Bronchial epithelial cell (primary cell): ENCODE measurements around the gene DNMT3B. TPM values are rescaled to one million over a fixed set of nuclear protein-coding genes. Genes with fewer than 3 reads are reported as not detected.

ENCODE experiments used
- DNase-seq: peaks from one replicate; pipeline ENCODE4 v3.0.0-alpha.2; 2010; ENCODE audit warnings: low read depth
- FAIRE-seq: peaks from 2 replicates; lab custom pipeline; 2011; peaks lifted over from hg19 to GRCh38; lab: Jason Lieb, UNC
- H3K27me3 ChIP-seq: 2 replicates; pipeline ENCODE4 v1.5.1; 2011; ENCODE audit warnings: low read length; ENCODE audit not compliant: control insufficient read depth, insufficient read depth
- H3K36me3 ChIP-seq: 2 replicates; pipeline ENCODE4 v1.5.1; 2011; ENCODE audit warnings: low read length; ENCODE audit not compliant: control insufficient read depth, insufficient read depth
- H3K4me3 ChIP-seq: 2 replicates; pipeline ENCODE4 v1.5.1; 2011; ENCODE audit warnings: mild to moderate bottlenecking, low read depth, low read length, control low read depth
- CTCF ChIP-seq: IDR thresholded peaks from 2 replicates; pipeline ENCODE4 v1.5.1; 2011; ENCODE audit warnings: mild to moderate bottlenecking, moderate library complexity, low read length, control low read depth, inconsistent platforms; ENCODE audit not compliant: insufficient read depth, severe bottlenecking
- total RNA-seq: library from RNA; depleted of rRNA; stranded (reverse); fragments of >200 nt; gene quantifications from 2 replicates; pipeline ENCODE4 v1.2.1, GENCODE V29; 2014

DNMT3B gene
- total RNA-seq, 1 donor from 2014 or later = 0.79 TPM

DNA sequence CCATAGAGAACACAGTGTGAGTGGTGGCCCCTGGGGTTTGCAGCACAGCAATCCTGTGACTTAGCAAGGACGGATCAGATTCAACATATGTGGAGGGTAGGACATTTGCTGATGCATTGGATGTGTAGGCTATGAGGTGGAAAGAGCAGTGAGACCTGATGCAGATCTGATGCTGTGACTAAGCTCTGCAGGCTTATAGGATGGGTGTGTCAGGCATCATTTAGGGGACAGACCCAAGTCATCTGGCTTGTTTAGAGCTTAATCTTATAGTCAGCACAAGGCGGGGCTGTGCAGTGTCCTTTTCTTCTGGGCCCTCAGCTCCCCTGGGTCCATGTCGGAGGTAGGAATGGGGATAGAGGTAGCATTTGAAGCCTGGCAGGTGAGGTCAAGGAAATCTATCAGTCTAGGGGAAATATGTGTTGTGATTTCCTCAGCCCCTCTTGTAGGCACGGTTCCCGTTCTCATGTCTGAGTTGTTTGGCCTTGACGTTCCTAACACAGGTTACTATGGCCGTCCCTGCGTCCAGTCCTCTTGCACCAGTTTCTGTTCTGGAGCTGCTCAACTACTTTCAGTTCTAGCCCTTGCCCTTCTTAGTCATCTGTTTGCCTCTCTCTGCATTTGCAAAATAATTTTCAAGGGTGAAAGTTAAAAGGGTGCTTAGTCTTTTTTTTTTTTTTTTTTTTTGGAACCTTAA, 42.0 kb downstream of the DNMT3B start:
- Histone ChIP-seq H3K4me3 (no peak overlapping the region), H3K27me3 (no peaks in the 10 kb centered on the region), H3K36me3 (no peaks in the 10 kb centered on the region)
- DNase-seq (no peak), FAIRE-seq (peak; percentile 76)
- TF ChIP-seq CTCF = no peak

DNA sequence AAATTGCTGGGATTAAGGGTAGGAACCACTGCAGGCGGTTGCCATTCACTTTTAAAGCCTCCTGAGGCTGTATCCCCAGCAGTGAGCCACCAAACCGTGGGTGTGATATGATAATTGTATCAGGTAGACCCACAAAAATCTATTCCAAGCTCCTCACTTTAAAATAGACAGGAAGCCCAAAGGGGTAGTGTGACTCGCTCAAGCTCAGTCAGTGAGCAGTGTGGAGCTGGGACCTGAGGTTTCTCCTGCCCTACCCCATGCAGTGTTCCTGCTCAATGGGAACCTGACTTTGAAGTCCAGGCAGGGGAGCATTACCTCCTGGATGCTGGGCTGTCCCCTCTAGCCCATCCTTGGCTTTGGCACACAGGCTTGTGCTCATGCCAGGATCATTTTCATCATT, 42.6 kb downstream of the DNMT3B start:
- no peak for TF ChIP-seq CTCF
- H3K36me3 ChIP-seq = no peaks in the 10 kb centered on the region
- no peak for FAIRE-seq
- DNase-seq = peak; percentile 45
- no peak overlapping the region for H3K4me3 ChIP-seq
- no peaks in the 10 kb centered on the region for H3K27me3 ChIP-seq

GRCh38 chr20:32805721-32806120, 43.5 kb downstream of the DNMT3B start:
- Histone ChIP-seq H3K27me3 (no peaks in the 10 kb centered on the region), H3K36me3 (no peaks in the 10 kb centered on the region), H3K4me3 (no peak overlapping the region)
- TF ChIP-seq CTCF = no peak
- no peak for DNase-seq
- no peak for FAIRE-seq

DNA sequence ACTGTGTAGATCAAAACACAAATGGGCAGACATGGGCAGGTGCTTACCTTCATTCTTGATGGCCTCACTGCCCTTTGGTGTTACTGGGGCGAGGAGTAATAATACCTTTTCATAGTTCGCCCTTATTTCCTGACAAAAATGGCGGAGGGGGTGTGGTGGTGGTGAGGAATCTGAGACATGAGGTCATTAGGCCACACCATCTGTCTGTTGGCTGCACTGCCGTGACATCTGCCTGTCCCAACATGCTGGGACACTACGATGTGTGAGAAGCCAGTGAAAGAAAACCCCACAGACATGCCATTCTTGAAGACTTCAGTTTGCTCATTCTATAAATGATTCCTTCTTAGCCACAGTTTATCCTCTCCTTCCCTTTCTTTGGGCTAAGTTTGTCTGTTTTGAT, 44.2 kb downstream of the DNMT3B start:
- TF ChIP-seq CTCF = no peak

DNA sequence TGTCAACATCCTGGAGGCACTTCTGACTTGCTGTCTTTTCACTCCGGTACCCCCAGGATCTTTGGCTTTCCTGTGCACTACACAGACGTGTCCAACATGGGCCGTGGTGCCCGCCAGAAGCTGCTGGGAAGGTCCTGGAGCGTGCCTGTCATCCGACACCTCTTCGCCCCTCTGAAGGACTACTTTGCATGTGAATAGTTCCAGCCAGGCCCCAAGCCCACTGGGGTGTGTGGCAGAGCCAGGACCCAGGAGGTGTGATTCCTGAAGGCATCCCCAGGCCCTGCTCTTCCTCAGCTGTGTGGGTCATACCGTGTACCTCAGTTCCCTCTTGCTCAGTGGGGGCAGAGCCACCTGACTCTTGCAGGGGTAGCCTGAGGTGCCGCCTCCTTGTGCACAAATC, 45.5 kb downstream of the DNMT3B start:
- no peak for TF ChIP-seq CTCF
- FAIRE-seq = no peak
- Histone ChIP-seq H3K4me3 (no peak overlapping the region), H3K36me3 (no peaks in the 10 kb centered on the region), H3K27me3 (no peaks in the 10 kb centered on the region)
- no peak for DNase-seq

More for the DNA sequence above, 44.2 kb downstream of the DNMT3B start:
- DNase-seq = peak; percentile 81
- Histone ChIP-seq H3K36me3 (no peaks in the 10 kb centered on the region), H3K4me3 (no peak overlapping the region), H3K27me3 (no peaks in the 10 kb centered on the region)
- FAIRE-seq = no peak

DNA sequence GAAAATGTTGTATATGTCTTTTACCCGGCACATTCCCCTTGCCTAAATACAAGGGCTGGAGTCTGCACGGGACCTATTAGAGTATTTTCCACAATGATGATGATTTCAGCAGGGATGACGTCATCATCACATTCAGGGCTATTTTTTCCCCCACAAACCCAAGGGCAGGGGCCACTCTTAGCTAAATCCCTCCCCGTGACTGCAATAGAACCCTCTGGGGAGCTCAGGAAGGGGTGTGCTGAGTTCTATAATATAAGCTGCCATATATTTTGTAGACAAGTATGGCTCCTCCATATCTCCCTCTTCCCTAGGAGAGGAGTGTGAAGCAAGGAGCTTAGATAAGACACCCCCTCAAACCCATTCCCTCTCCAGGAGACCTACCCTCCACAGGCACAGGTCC, 46.3 kb downstream of the DNMT3B start:
- no peaks in the 10 kb centered on the region for H3K27me3 ChIP-seq
- DNase-seq (no peak), FAIRE-seq (no peak)
- TF ChIP-seq CTCF = no peak
- no peak overlapping the region for H3K4me3 ChIP-seq
- H3K36me3 ChIP-seq = no peaks in the 10 kb centered on the region
